AG04449 (cell line): ENCODE results near the gene ABHD15.

Source experiments
- CTCF ChIA-PET: fragments of 350-600 bp; formaldehyde crosslinking; extraction: SDS; loops from one replicate; lab custom pipeline; 2021; ENCODE audit warnings: antibody characterized with exemption; lab: Yijun Ruan, JAX
- POLR2A ChIA-PET: fragments of 400-600, 350-600 bp; formaldehyde crosslinking; extraction: SDS; loops from one replicate; lab custom pipeline; 2020; ENCODE audit warnings: antibody characterized with exemption, inconsistent platforms; lab: Yijun Ruan, JAX
- DNase-seq: peaks from one replicate; pipeline ENCODE4 v3.0.0-alpha.2; 2010; ENCODE audit warnings: low read depth, low spot score
- H3K4me3 ChIP-seq: 2 replicates; pipeline ENCODE4 v1.5.1; 2011; ENCODE audit warnings: low read depth, mild to moderate bottlenecking, control low read depth, low read length
- TF ChIP-seq, protein P1 (sequence below): IDR thresholded peaks from one replicate; pipeline ENCODE4 v1.5.1; 2011; ENCODE audit warnings: mild to moderate bottlenecking, moderate library complexity, low read length, control low read depth, inconsistent platforms; ENCODE audit not compliant: insufficient read depth; ENCODE audit errors: missing control alignments

Gene ABHD15, protein sequence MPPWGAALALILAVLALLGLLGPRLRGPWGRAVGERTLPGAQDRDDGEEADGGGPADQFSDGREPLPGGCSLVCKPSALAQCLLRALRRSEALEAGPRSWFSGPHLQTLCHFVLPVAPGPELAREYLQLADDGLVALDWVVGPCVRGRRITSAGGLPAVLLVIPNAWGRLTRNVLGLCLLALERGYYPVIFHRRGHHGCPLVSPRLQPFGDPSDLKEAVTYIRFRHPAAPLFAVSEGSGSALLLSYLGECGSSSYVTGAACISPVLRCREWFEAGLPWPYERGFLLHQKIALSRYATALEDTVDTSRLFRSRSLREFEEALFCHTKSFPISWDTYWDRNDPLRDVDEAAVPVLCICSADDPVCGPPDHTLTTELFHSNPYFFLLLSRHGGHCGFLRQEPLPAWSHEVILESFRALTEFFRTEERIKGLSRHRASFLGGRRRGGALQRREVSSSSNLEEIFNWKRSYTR

DNA sequence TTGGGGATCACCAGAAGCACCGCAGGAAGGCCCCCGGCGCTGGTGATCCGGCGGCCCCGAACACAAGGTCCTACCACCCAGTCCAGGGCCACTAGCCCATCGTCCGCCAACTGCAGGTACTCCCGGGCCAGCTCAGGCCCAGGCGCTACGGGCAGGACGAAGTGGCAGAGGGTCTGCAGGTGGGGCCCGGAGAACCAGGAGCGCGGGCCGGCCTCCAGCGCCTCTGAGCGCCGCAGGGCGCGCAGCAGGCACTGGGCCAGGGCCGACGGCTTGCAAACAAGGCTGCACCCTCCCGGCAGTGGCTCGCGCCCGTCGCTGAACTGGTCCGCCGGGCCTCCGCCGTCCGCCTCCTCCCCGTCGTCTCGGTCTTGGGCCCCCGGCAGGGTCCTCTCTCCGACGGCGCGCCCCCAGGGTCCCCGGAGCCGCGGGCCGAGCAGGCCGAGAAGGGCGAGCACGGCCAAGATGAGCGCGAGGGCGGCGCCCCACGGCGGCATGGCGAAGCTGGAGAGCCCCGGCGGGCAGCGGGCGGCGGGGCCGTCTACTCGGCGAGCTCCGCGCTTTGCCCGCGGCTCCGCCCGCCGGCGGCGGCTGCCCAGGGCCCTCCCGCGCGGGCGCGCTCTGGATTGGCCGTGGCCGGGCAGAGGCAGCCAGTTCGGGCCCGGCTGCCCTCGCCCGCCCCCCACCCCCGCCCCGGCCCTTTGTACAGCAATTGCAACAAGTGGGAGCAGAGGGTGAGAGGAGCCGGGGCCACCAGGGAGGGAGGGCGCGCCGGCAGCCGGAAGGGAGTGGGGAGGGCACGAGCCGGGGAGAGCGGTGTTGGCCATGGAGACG lies at the start of gene ABHD15:
Gene ABHD15, minus strand, starts transcription at position 565 of the 831 bp plus-strand sequence. Its CDS starts 71 bp downstream, at position 494.
- POLR2A ChIA-PET, result interaction anchor here (0.7 to 0.9 kb wide), 2 partner anchors 9 to 1921 kb away, joined by 3 read pairs; no protein-coding TSS in a partner anchor
- CTCF ChIA-PET, result interaction anchor here (0.6 to 15.4 kb wide), 10 partner anchors 8 to 349 kb away, joined by 3 to 222 read pairs (median 12); no protein-coding TSS in a partner anchor
- TF ChIP-seq, protein P1, sequence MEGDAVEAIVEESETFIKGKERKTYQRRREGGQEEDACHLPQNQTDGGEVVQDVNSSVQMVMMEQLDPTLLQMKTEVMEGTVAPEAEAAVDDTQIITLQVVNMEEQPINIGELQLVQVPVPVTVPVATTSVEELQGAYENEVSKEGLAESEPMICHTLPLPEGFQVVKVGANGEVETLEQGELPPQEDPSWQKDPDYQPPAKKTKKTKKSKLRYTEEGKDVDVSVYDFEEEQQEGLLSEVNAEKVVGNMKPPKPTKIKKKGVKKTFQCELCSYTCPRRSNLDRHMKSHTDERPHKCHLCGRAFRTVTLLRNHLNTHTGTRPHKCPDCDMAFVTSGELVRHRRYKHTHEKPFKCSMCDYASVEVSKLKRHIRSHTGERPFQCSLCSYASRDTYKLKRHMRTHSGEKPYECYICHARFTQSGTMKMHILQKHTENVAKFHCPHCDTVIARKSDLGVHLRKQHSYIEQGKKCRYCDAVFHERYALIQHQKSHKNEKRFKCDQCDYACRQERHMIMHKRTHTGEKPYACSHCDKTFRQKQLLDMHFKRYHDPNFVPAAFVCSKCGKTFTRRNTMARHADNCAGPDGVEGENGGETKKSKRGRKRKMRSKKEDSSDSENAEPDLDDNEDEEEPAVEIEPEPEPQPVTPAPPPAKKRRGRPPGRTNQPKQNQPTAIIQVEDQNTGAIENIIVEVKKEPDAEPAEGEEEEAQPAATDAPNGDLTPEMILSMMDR, result no peak
- peak within 1 kb of the TSS; percentile 77 for H3K4me3 ChIP-seq
- DNase-seq, result no peak

DNA sequence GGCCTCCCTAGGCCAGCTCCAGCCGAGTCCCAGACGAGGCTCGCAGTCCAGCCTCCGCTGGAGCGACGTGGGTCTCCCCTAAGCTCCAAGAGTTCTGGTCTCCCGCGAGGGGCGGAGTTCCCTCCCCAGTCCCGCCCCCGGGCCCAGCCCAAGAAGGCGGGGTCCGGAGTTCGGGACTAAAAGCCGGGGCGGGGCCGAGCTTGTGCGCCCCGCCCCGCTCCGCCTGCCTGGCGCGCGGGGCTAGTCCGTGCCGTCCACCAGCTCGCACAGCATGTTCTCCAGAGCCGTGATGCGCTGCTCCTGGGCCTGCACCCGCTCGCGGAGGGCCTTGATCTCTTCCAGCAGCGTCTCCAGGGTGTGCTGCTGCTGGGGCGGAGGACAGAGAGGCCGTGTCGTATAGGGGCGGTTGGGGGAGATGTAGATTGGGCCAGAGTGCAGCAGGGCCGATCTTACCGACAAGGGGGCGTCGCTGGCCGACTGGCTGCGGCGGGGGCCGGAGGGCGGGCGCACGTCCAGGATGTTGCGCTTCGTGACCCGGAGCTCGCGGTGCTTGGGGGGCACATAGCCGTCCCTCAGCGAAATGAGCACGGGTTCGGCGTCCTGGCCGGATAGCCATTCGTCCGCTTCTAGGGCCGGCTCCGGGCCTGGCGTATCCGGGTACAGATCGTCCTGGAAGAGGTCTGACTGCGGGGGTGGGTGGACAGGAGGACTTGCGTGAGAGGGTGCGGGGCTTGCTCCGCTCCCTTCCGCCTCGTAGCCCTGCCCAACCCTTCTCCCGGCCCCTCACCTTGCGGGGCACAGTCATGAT lies 48.9 kb upstream of the ABHD15 start:
- CTCF ChIA-PET, result interaction anchor here (0.8 to 12.9 kb wide), 19 partner anchors 8 to 489 kb away, joined by 3 to 210 read pairs (median 11); partner anchors contain the start of genes ANKRD13B, CORO6 and SSH2
- DNase-seq, result no peak
- TF ChIP-seq, protein P1, result no peak
- peak overlapping the region; percentile 39 for H3K4me3 ChIP-seq
- POLR2A ChIA-PET, result interaction anchor here (0.7 to 1.0 kb wide), 2 partner anchors 27 to 238 kb away, joined by 3 read pairs; no protein-coding TSS in a partner anchor

DNA sequence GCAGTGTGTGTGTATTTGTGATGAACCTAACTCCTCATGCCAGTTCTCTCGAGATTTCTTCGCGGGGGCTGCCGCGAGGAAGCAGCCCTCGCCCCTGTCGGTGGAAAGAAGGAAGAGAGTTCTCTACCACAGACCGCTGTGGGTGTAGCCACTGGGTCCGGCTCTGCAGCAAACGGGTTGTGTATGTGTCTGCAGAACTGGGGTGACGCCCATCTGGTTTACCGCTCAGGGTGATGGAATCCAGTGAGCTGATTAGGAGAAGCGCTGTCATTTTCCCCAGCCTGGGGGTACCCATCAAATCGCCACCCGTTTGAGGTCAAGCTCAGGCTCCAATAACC lies 48.2 kb upstream of the ABHD15 start:
- DNase-seq, result no peak
- ChIA-PET CTCF (interaction anchor here (1.0 to 12.9 kb wide), 13 partner anchors 8 to 490 kb away, joined by 3 to 210 read pairs (median 16); partner anchors contain the start of genes ANKRD13B, CORO6 and SSH2), POLR2A (interaction anchor here (0.7 to 1.0 kb wide), 2 partner anchors 27 to 239 kb away, joined by 3 read pairs; no protein-coding TSS in a partner anchor)
- TF ChIP-seq, protein P1, result no peak
- H3K4me3 ChIP-seq, result peak overlapping the region; percentile 39

DNA sequence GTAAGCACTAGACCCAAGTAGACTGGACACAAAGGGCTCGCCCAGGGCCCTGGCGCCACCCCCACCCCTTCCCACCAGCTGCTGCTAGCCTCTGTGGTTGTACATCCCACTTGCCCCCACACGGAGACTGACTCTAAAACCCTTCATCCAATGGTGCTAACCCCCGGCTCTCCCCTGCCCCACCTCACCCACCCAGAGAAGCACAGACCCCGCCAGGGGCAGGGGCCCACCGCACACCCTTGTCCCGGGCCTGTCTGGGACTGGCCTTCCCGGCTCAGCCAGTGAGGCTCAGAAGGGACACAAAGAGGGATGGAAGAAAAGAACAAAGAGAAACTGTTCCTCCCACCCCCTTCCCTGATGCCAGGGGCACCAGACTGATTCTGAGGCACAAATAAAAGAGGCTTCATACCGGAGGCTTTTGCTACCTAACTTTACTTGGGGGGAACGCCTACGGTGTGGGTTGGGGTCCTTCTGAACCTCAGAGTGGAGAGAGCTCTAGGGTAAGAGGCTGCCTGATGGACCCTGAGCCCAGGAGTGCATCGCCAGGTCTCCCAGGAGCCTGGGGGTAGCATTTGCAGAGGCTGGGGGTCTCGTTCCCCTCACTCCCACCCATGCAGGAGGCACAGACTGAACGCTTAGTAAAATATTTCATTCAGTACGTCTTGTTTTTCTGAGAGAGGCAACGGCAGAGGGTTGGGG lies 47.7 kb upstream of the ABHD15 start:
- POLR2A ChIA-PET, result no interaction called here
- no peak for DNase-seq
- CTCF ChIA-PET, result interaction anchor here (1.0 to 12.9 kb wide), 13 partner anchors 9 to 317 kb away, joined by 3 to 210 read pairs (median 16); partner anchors contain the start of genes ANKRD13B, CORO6 and SSH2
- H3K4me3 ChIP-seq, result no peak overlapping the region
- TF ChIP-seq, protein P1, result no peak

DNA sequence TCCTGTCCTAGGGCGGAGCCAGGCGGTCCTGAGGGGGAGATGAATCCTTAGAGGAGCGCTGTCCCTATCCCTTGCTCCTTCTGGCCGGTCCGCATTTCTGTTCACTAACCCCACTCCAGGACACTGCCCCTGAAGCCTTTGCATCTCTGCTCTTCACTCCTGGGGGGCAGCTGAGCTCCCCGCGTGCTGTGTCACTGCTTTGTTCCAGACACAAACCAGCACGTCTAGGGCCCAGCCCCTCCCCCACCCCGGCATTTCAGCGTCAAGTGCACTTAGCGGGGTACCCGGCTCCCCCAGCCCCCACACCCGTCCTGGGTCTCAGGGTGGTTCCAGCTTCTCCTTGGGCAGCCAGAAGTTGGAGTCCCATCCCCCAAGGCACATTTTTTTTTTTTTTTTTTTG lies 47.0 kb upstream of the ABHD15 start:
- TF ChIP-seq, protein P1, result no peak
- POLR2A ChIA-PET, result interaction anchor here (0.5 to 0.6 kb wide), 2 partner anchors 265 to 321 kb away, joined by 3 read pairs; no protein-coding TSS in a partner anchor
- DNase-seq, result no peak
- peak overlapping the region; percentile 40 for H3K4me3 ChIP-seq
- CTCF ChIA-PET, result interaction anchor here (0.8 to 9.4 kb wide), 13 partner anchors 9 to 480 kb away, joined by 3 to 210 read pairs (median 6); partner anchors contain the start of genes ANKRD13B, CORO6 and TP53I13
